ENCODE data around the gene CENPN. TPM values are rescaled to one million over a fixed set of nuclear protein-coding genes. Genes with fewer than 3 reads are reported as not detected.
A peak's percentile ranks its signal among the peaks of the same experiment; 100 is the strongest.

The CENPN gene
- total and polyA plus RNA-seq, 2 of the 13 experiments (the other 11 are each of a cell fraction or from before 2014, with no cell fraction given): 29.7 to 129 TPM

DNA sequence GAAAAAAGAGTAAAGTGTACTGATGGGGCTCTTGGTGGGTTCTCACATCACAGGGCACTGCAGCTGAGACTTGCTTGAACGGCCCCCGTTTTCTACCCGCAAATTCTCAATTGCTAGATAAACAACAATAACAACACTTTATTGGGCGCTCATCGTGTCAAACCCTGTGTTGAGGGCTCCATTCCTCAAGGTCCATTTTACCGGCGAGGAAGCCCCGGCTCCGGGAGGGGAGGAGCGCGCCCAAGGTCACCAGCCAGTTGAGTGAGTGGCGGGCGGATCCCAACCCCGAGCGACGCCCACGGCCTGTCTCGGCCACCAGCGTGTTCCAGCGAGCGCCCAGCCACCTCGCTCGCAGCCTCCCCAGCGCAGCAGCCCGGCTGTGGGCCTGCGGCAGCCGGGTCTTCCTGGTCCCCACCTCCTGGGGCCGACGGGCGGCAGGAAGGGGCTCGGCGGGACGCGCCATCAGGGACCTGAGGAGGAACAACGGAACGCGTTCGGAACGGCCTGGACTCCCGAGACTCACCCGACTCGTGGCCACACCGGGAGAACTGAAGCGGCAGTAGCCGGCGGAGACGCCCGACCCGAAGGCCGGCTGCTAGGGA, 702 bp upstream of the CENPN start (continued):
- TF ChIP-seq DNMT3B (CRISPR knock-in tag; conservative IDR thresholded peaks at IDR 0.05) (0 out of 2 replicates have a peak, but pooled peaks have one; percentile 22), GTF3A (CRISPR knock-in tag; conservative IDR thresholded peaks at IDR 0.05) (0 out of 2 replicates have a peak, but pooled peaks have one; percentile 6), HNRNPL (IDR thresholded peaks at IDR 0.05; ENCODE audit: low read depth, low read length) (no peak), CENPT (CRISPR knock-in tag; IDR thresholded peaks at IDR 0.05; ENCODE audit: low read depth) (peak; percentile 92), MXI1 (IDR thresholded peaks at IDR 0.05; ENCODE audit: borderline replicate concordance, low read depth, low read length) (peak; percentile 33; the same call in 2 of the 3 replicates), SUZ12 (IDR thresholded peaks at IDR 0.05; ENCODE audit: low read depth, low read length) (no peak), KLF15 (CRISPR knock-in tag; IDR thresholded peaks at IDR 0.05; ENCODE audit: borderline replicate concordance) (no peak; the same call in 1 of the 2 replicates), U2AF2 (IDR thresholded peaks at IDR 0.05; ENCODE audit: low read depth, low read length) (no peak), ZNF430 (CRISPR knock-in tag; IDR thresholded peaks at IDR 0.05) (no peak), MIER3 (CRISPR knock-in tag; IDR thresholded peaks at IDR 0.05; ENCODE audit: borderline replicate concordance) (no peak), NCOA1 (CRISPR knock-in tag; IDR thresholded peaks at IDR 0.05) (no peak), CCDC6 (CRISPR knock-in tag; IDR thresholded peaks at IDR 0.05) (no peak), ZNF264 (CRISPR knock-in tag; IDR thresholded peaks at IDR 0.05) (0 out of 2 replicates have a peak, but pooled peaks have one; percentile 58), HNF4A (CRISPR knock-in tag; IDR thresholded peaks at IDR 0.05) (peak; percentile 2; the same call in 1 of the 2 replicates), RBAK (CRISPR knock-in tag; IDR thresholded peaks at IDR 0.05) (no peak), BCL6 (CRISPR knock-in tag; IDR thresholded peaks at IDR 0.05) (no peak; the same call in 1 of the 2 replicates), PHB2 (IDR thresholded peaks at IDR 0.05; ENCODE audit: partially characterized antibody) (no peak), BHLHE40 (IDR thresholded peaks at IDR 0.05; ENCODE audit: low read length) (no peak), PAX8 (CRISPR knock-in tag; IDR thresholded peaks at IDR 0.05; ENCODE audit: borderline replicate concordance) (no peak), ZNF350 (CRISPR knock-in tag; IDR thresholded peaks at IDR 0.05; ENCODE audit: borderline replicate concordance, low read depth) (no peak)
- TF ChIP-seq, protein P1, sequence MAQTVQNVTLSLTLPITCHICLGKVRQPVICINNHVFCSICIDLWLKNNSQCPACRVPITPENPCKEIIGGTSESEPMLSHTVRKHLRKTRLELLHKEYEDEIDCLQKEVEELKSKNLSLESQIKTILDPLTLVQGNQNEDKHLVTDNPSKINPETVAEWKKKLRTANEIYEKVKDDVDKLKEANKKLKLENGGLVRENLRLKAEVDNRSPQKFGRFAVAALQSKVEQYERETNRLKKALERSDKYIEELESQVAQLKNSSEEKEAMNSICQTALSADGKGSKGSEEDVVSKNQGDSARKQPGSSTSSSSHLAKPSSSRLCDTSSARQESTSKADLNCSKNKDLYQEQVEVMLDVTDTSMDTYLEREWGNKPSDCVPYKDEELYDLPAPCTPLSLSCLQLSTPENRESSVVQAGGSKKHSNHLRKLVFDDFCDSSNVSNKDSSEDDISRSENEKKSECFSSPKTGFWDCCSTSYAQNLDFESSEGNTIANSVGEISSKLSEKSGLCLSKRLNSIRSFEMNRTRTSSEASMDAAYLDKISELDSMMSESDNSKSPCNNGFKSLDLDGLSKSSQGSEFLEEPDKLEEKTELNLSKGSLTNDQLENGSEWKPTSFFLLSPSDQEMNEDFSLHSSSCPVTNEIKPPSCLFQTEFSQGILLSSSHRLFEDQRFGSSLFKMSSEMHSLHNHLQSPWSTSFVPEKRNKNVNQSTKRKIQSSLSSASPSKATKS (CRISPR knock-in tag; IDR thresholded peaks at IDR 0.05): no peak; the same call in 1 of the 2 replicates
- TF ChIP-seq, protein P2, sequence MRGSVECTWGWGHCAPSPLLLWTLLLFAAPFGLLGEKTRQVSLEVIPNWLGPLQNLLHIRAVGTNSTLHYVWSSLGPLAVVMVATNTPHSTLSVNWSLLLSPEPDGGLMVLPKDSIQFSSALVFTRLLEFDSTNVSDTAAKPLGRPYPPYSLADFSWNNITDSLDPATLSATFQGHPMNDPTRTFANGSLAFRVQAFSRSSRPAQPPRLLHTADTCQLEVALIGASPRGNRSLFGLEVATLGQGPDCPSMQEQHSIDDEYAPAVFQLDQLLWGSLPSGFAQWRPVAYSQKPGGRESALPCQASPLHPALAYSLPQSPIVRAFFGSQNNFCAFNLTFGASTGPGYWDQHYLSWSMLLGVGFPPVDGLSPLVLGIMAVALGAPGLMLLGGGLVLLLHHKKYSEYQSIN (CRISPR knock-in tag; IDR thresholded peaks at IDR 0.05; ENCODE audit: borderline replicate concordance): peak; percentile 89
- TF ChIP-seq, protein P3, sequence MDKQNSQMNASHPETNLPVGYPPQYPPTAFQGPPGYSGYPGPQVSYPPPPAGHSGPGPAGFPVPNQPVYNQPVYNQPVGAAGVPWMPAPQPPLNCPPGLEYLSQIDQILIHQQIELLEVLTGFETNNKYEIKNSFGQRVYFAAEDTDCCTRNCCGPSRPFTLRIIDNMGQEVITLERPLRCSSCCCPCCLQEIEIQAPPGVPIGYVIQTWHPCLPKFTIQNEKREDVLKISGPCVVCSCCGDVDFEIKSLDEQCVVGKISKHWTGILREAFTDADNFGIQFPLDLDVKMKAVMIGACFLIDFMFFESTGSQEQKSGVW (CRISPR knock-in tag; IDR thresholded peaks at IDR 0.05; ENCODE audit: borderline replicate concordance): peak; percentile 93; the same call in 1 of the 2 replicates
- TF ChIP-seq, protein P4, sequence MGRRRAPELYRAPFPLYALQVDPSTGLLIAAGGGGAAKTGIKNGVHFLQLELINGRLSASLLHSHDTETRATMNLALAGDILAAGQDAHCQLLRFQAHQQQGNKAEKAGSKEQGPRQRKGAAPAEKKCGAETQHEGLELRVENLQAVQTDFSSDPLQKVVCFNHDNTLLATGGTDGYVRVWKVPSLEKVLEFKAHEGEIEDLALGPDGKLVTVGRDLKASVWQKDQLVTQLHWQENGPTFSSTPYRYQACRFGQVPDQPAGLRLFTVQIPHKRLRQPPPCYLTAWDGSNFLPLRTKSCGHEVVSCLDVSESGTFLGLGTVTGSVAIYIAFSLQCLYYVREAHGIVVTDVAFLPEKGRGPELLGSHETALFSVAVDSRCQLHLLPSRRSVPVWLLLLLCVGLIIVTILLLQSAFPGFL (CRISPR knock-in tag; IDR thresholded peaks at IDR 0.05): 0 out of 2 replicates have a peak, but pooled peaks have one; percentile 67
- TF ChIP-seq, protein P5, sequence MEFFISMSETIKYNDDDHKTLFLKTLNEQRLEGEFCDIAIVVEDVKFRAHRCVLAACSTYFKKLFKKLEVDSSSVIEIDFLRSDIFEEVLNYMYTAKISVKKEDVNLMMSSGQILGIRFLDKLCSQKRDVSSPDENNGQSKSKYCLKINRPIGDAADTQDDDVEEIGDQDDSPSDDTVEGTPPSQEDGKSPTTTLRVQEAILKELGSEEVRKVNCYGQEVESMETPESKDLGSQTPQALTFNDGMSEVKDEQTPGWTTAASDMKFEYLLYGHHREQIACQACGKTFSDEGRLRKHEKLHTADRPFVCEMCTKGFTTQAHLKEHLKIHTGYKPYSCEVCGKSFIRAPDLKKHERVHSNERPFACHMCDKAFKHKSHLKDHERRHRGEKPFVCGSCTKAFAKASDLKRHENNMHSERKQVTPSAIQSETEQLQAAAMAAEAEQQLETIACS (CRISPR knock-in tag; IDR thresholded peaks at IDR 0.05): no peak

Data from HepG2 (cell line).